Mesenchymal stem cell (in vitro differentiated cells and primary cell): ENCODE measurements around the gene IKZF2.

Experiments used
- DNase-seq: peaks from one replicate; pipeline ENCODE4 v3.0.0-alpha.2; 2013
- H2AFZ ChIP-seq: one replicate; pipeline ENCODE4 v1.6.1; 2013; ENCODE audit warnings: low read depth, mild to moderate bottlenecking, control low read depth, inconsistent platforms, low read length, moderate library complexity
- H2AK5ac ChIP-seq: 2 replicates; pipeline ENCODE4 v1.6.1; 2013; ENCODE audit warnings: low read length, moderate library complexity, mild to moderate bottlenecking, inconsistent platforms; ENCODE audit not compliant: severe bottlenecking
- H2BK120ac ChIP-seq: one replicate; pipeline ENCODE4 v1.6.1; 2013; ENCODE audit warnings: low read depth, mild to moderate bottlenecking, inconsistent platforms, low read length, moderate library complexity
- H2BK12ac ChIP-seq, 2 experiments: one replicate each; pipeline ENCODE4 v1.6.1; 2013; ENCODE audit warnings: inconsistent platforms in 2 of 2, low read length in 2 of 2, mild to moderate bottlenecking in 2 of 2, moderate library complexity in 2 of 2, control low read depth in 1 of 2
- H2BK15ac ChIP-seq: one replicate; pipeline ENCODE4 v1.6.1; 2013; ENCODE audit warnings: mild to moderate bottlenecking, low read depth, inconsistent platforms; ENCODE audit not compliant: poor library complexity, severe bottlenecking
- H2BK5ac ChIP-seq: 2 replicates; pipeline ENCODE4 v1.6.1; 2013; ENCODE audit warnings: low read depth, mild to moderate bottlenecking, low read length, control low read depth, inconsistent platforms; ENCODE audit not compliant: poor library complexity, severe bottlenecking
- H3K14ac ChIP-seq, 2 experiments: one replicate each; pipeline ENCODE4 v1.6.1; 2013; ENCODE audit warnings: inconsistent platforms in 2 of 2, low read length in 2 of 2, control low read depth in 1 of 2, mild to moderate bottlenecking in 1 of 2, moderate library complexity in 1 of 2
- H3K18ac ChIP-seq, 2 experiments: one replicate each; pipeline ENCODE4 v1.6.1; 2013; ENCODE audit warnings: inconsistent platforms in 2 of 2, low read length in 2 of 2, control low read depth in 1 of 2, low read depth in 1 of 2, mild to moderate bottlenecking in 1 of 2
- H3K23ac ChIP-seq, 2 experiments: one replicate each; pipeline ENCODE4 v1.6.1; 2013; ENCODE audit warnings: inconsistent platforms in 2 of 2, low read length in 2 of 2, mild to moderate bottlenecking in 2 of 2, moderate library complexity in 2 of 2, control low read depth in 1 of 2
- H3K27ac ChIP-seq: 2 replicates; pipeline ENCODE4 v1.5.1; 2013; ENCODE audit warnings: mild to moderate bottlenecking, moderate library complexity, low read length, control low read depth, inconsistent platforms; ENCODE audit not compliant: poor library complexity, severe bottlenecking
- H3K27me3 ChIP-seq, 2 experiments: 2 replicates each; pipeline versions ENCODE4 v1.6.1 to v1.7.0; 2013; ENCODE audit warnings: low read length in 2 of 2, mild to moderate bottlenecking in 2 of 2, moderate library complexity in 2 of 2, control low read depth in 1 of 2, inconsistent platforms in 1 of 2; ENCODE audit not compliant: control insufficient read depth in 1 of 2, insufficient read depth in 1 of 2
- H3K36me3 ChIP-seq, 2 experiments: 2 replicates each; pipeline versions ENCODE4 v1.6.1 to v1.7.0; 2013; ENCODE audit warnings: low read length in 2 of 2, control low read depth in 1 of 2, inconsistent platforms in 1 of 2, low read depth in 1 of 2, mild to moderate bottlenecking in 1 of 2; ENCODE audit not compliant: insufficient read depth in 2 of 2, control insufficient read depth in 1 of 2
- H3K4ac ChIP-seq, 2 experiments: one replicate each; pipeline ENCODE4 v1.6.1; 2013; ENCODE audit warnings: inconsistent platforms in 2 of 2, low read length in 2 of 2, mild to moderate bottlenecking in 2 of 2, moderate library complexity in 2 of 2, control low read depth in 1 of 2, low read depth in 1 of 2
- H3K4me1 ChIP-seq: 2 replicates; pipeline ENCODE4 v1.6.1; 2013; ENCODE audit warnings: low read depth, low read length, control low read depth; ENCODE audit not compliant: control insufficient read depth, insufficient read depth
- H3K4me2 ChIP-seq: 2 replicates; pipeline ENCODE4 v1.6.1; 2013; ENCODE audit warnings: low read length, mild to moderate bottlenecking, inconsistent platforms; ENCODE audit not compliant: poor library complexity, severe bottlenecking
- H3K4me3 ChIP-seq, 2 experiments: 2 replicates each; pipeline versions ENCODE4 v1.5.1 to v1.7.0; 2013; ENCODE audit warnings: low read length in 2 of 2, mild to moderate bottlenecking in 2 of 2, control low read depth in 1 of 2, low read depth in 1 of 2; ENCODE audit not compliant: insufficient read depth in 1 of 2
- H3K79me1 ChIP-seq: replicated peaks from 2 replicates; pipeline ENCODE4 v1.6.1; 2013; ENCODE audit warnings: mild to moderate bottlenecking, control low read depth, low read length, inconsistent platforms; ENCODE audit not compliant: poor library complexity, severe bottlenecking
- H3K9ac ChIP-seq: 2 replicates; pipeline ENCODE4 v1.7.0; 2013; ENCODE audit warnings: mild to moderate bottlenecking, low read length, moderate library complexity
- H3K9me3 ChIP-seq: 2 replicates; pipeline ENCODE4 v1.7.0; 2013; ENCODE audit warnings: mild to moderate bottlenecking, low read length; ENCODE audit not compliant: control insufficient read depth
- H4K8ac ChIP-seq: one replicate; pipeline ENCODE4 v1.6.1; 2013; ENCODE audit warnings: inconsistent platforms, mild to moderate bottlenecking, low read length, moderate library complexity
- H4K91ac ChIP-seq: one replicate; pipeline ENCODE4 v1.6.1; 2013; ENCODE audit warnings: mild to moderate bottlenecking, low read length, inconsistent platforms
- WGBS: methylation state at CpG from one replicate; pipeline ENCODE4 v1.1.7; 2013; ENCODE audit warnings: mixed read lengths; 5-methylcytosine and 5-hydroxymethylcytosine counted together

Gene IKZF2

GRCh38 chr2:212958757-212959295 lies 192.6 kb downstream of the IKZF2 start:
- H3K4me2 ChIP-seq: no peak overlapping the region
- peak overlapping the region; percentile 30 for H3K9ac ChIP-seq
- H2BK15ac ChIP-seq: no peak overlapping the region
- no peak overlapping the region for H2BK5ac ChIP-seq
- H2AK5ac ChIP-seq: no peak overlapping the region
- peak; percentile 11 for DNase-seq
- peak overlapping the region in 1 of 2 experiments; percentile 5 for H3K18ac ChIP-seq
- no peak overlapping the region for H2AFZ ChIP-seq
- no peak overlapping the region for H2BK12ac ChIP-seq
- H2BK120ac ChIP-seq: no peak overlapping the region
- H3K27me3 ChIP-seq: no peaks in the 10 kb centered on the region
- H3K9me3 ChIP-seq: no peaks in the 10 kb centered on the region
- no peak overlapping the region for H3K14ac ChIP-seq
- H3K4me1 ChIP-seq: no peaks in the 10 kb centered on the region
- no peak overlapping the region for H4K91ac ChIP-seq
- no peaks in the 10 kb centered on the region for H3K79me1 ChIP-seq
- WGBS: 67% methylated on average over 6 of the region's 7 CpGs
- H3K36me3 ChIP-seq: no peaks in the 10 kb centered on the region
- H3K23ac ChIP-seq: no peak overlapping the region
- H4K8ac ChIP-seq: no peak overlapping the region
- H3K4me3 ChIP-seq: no peak overlapping the region
- no peak overlapping the region for H3K4ac ChIP-seq
- H3K27ac ChIP-seq: no peak overlapping the region

GRCh38 chr2:212958133-212958532 lies 193.3 kb downstream of the IKZF2 start:
- Histone ChIP-seq H3K27ac (no peak overlapping the region), H3K27me3 (no peaks in the 10 kb centered on the region), H3K23ac (no peak overlapping the region), H3K4me1 (no peaks in the 10 kb centered on the region), H3K4me3 (no peak overlapping the region), H3K9me3 (no peaks in the 10 kb centered on the region), H2BK120ac (no peak overlapping the region), H2BK12ac (no peak overlapping the region), H3K4ac (no peak overlapping the region), H4K8ac (no peak overlapping the region), H4K91ac (no peak overlapping the region), H3K36me3 (no peaks in the 10 kb centered on the region), H3K4me2 (no peak overlapping the region), H2AK5ac (no peak overlapping the region), H2BK15ac (no peak overlapping the region), H3K14ac (no peak overlapping the region), H2AFZ (no peak overlapping the region), H3K9ac (no peak overlapping the region), H3K18ac (no peak overlapping the region), H3K79me1 (no peaks in the 10 kb centered on the region), H2BK5ac (no peak overlapping the region)
- no CpG with 5 or more reads among the region's 3 CpGs for WGBS
- no peak for DNase-seq

GRCh38 chr2:212957624-212958023 lies 193.8 kb downstream of the IKZF2 start:
- H3K79me1 ChIP-seq: no peaks in the 10 kb centered on the region
- H3K9me3 ChIP-seq: no peaks in the 10 kb centered on the region
- no peak overlapping the region for H3K9ac ChIP-seq
- no peak for DNase-seq
- no peaks in the 10 kb centered on the region for H3K27me3 ChIP-seq
- H3K14ac ChIP-seq: no peak overlapping the region
- H3K4me2 ChIP-seq: no peak overlapping the region
- no peak overlapping the region for H3K18ac ChIP-seq
- H3K36me3 ChIP-seq: no peaks in the 10 kb centered on the region
- H3K4ac ChIP-seq: no peak overlapping the region
- no peaks in the 10 kb centered on the region for H3K4me1 ChIP-seq
- H2AK5ac ChIP-seq: no peak overlapping the region
- no peak overlapping the region for H2BK15ac ChIP-seq
- no peak overlapping the region for H2BK5ac ChIP-seq
- no peak overlapping the region for H2BK12ac ChIP-seq
- H3K4me3 ChIP-seq: peak overlapping the region in 1 of 2 experiments; percentile 36
- no peak overlapping the region for H3K23ac ChIP-seq
- H4K8ac ChIP-seq: no peak overlapping the region
- H2BK120ac ChIP-seq: no peak overlapping the region
- H2AFZ ChIP-seq: no peak overlapping the region
- H3K27ac ChIP-seq: no peak overlapping the region
- H4K91ac ChIP-seq: no peak overlapping the region

GRCh38 chr2:212956665-212957607 lies 194.5 kb downstream of the IKZF2 start:
- H2BK5ac ChIP-seq: no peak overlapping the region
- peak overlapping the region in 1 of 2 experiments; percentile 36 for H3K4me3 ChIP-seq
- no peak overlapping the region for H3K23ac ChIP-seq
- no peak for DNase-seq
- no peak overlapping the region for H3K4me2 ChIP-seq
- no peak overlapping the region for H4K8ac ChIP-seq
- no peak overlapping the region for H3K4ac ChIP-seq
- H3K27ac ChIP-seq: no peak overlapping the region
- H3K18ac ChIP-seq: no peak overlapping the region
- H3K27me3 ChIP-seq: no peaks in the 10 kb centered on the region
- H4K91ac ChIP-seq: no peak overlapping the region
- H3K9me3 ChIP-seq: no peaks in the 10 kb centered on the region
- no peak overlapping the region for H2AK5ac ChIP-seq
- H3K79me1 ChIP-seq: no peaks in the 10 kb centered on the region
- H3K36me3 ChIP-seq: no peaks in the 10 kb centered on the region
- H3K9ac ChIP-seq: peak overlapping the region; percentile 62
- no peak overlapping the region for H2BK12ac ChIP-seq
- H2BK15ac ChIP-seq: no peak overlapping the region
- WGBS: 52% methylated on average over 4 of the region's 6 CpGs
- H2AFZ ChIP-seq: no peak overlapping the region
- no peak overlapping the region for H3K14ac ChIP-seq
- no peak overlapping the region for H2BK120ac ChIP-seq
- H3K4me1 ChIP-seq: no peaks in the 10 kb centered on the region
